Left lung (tissue), 10 donors: ENCODE measurements around the gene MALL. TPM values are rescaled to one million over a fixed set of nuclear protein-coding genes. Genes with fewer than 3 reads are reported as not detected.
A peak's percentile ranks its signal among the peaks of the same experiment; 100 is the strongest.

Experiments used
- ATAC-seq: fragments of 200-7000 bp; cut with Tn5 transposase; one replicate; pipeline ENCODE4 v1.9.1; 2020; ENCODE audit warnings: moderate library complexity
- DNase-seq, 4 donors: peaks; one replicate each; pipeline ENCODE4 v3.0.0-alpha.2; 2013 to 2020
- H3K27ac ChIP-seq, 2 donors: fragments of 200-600 bp; sonication (generic) in 1 of 2; one replicate each; pipeline versions ENCODE4 v1.5.0 to v1.8.0; 2020 to 2021
- H3K27me3 ChIP-seq, 2 donors: fragments of 200-600 bp; sonication (generic) in 1 of 2; one replicate each; pipeline versions ENCODE4 v1.5.0 to v1.8.0; 2020 to 2021
- H3K36me3 ChIP-seq, 2 donors: fragments of 200-600 bp; sonication (generic) in 1 of 2; one replicate each; pipeline versions ENCODE4 v1.5.0 to v1.8.0; 2020 to 2021
- H3K4me1 ChIP-seq, 2 donors: fragments of 200-600 bp; one replicate each; pipeline ENCODE4 v1.8.0; 2021
- H3K4me3 ChIP-seq, 2 donors: fragments of 200-600 bp; sonication (generic) in 1 of 2; one replicate each; pipeline versions ENCODE4 v1.5.0 to v1.8.0; 2020 to 2021; ENCODE audit warnings: mild to moderate bottlenecking in 1 of 2
- H3K9me3 ChIP-seq, 2 donors: fragments of 200-600 bp; sonication (generic) in 1 of 2; one replicate each; pipeline versions ENCODE4 v1.5.0 to v1.8.0; 2020 to 2021
- CTCF ChIP-seq, 2 donors: fragments of 200-600 bp; sonication (generic) in 1 of 2; IDR thresholded peaks; one replicate each; pipeline versions ENCODE4 v1.5.0 to v1.8.0; 2021; ENCODE audit warnings: antibody characterized with exemption in 2 of 2
- intact Hi-C, 2 donors: fragments of 100-400 bp; cut with DNase I; formaldehyde crosslinking; loops; one replicate each; pipeline versions ENCODE4 v1.11.2 to v1.14.2; 2022
- polyA plus RNA-seq, 6 donors: library from polyadenylated mRNA; unstranded; fragments of 120-200 nt; gene quantifications; one replicate each; pipeline ENCODE4 v1.2.1, GENCODE V29; 2013; ENCODE audit not compliant: insufficient read length in 6 of 6
- total RNA-seq, 2 donors: library from RNA; stranded (reverse); fragmentation: NEBNext Ultra II Directional; extraction: Animal tissue kit (Norgen Biotek cat#: 25700); gene quantifications; one replicate each; pipeline ENCODE4 v1.2.1, GENCODE V29; 2021
- donor health status: DM: no; HTN: yes; CAD: no.
- donor health status: DM: no; HTN: no; CAD: no.

MALL gene
- total and polyA plus RNA-seq, 8 donors: 29.3 to 288 (median 48.4) TPM

- TF ChIP-seq CTCF (IDR thresholded peaks at IDR 0.05): no peak
- intact Hi-C loops: no loop called here
- Histone ChIP-seq H3K36me3 (no peaks in the 10 kb centered on the region), H3K4me3 (no peak overlapping the region), H3K4me1 (no peaks in the 10 kb centered on the region), H3K9me3 (no peaks in the 10 kb centered on the region), H3K27ac (no peak overlapping the region), H3K27me3 (no peaks in the 10 kb centered on the region)
- ATAC-seq (no peak), DNase-seq (peak in 1 of 4 donors; percentile 42)
Measured at GRCh38 chr2:110140401-110140800, 24.8 kb upstream of the MALL start.

- intact Hi-C loops: no loop called here
- DNase-seq (no peak), ATAC-seq (no peak)
- no peaks in the 10 kb centered on the region for H3K4me1 ChIP-seq
- H3K4me3 ChIP-seq: no peak overlapping the region
- H3K27me3 ChIP-seq: no peaks in the 10 kb centered on the region
- no peaks in the 10 kb centered on the region for H3K36me3 ChIP-seq
- peaks cover 0 to 18% of the 10 kb centered on the region in 2 donors for H3K9me3 ChIP-seq
- H3K27ac ChIP-seq: no peak overlapping the region
- no peak for TF ChIP-seq CTCF (IDR thresholded peaks at IDR 0.05)
Measured at GRCh38 chr2:110134025-110134424, 18.4 kb upstream of the MALL start.

GRCh38 chr2:110131166-110131565, 15.5 kb upstream of the MALL start:
- no peaks in the 10 kb centered on the region for H3K36me3 ChIP-seq
- H3K27ac ChIP-seq: no peak overlapping the region
- TF ChIP-seq CTCF (IDR thresholded peaks at IDR 0.05): no peak
- peaks cover 0 to 1% of the 10 kb centered on the region in 2 donors for H3K4me1 ChIP-seq
- H3K27me3 ChIP-seq: no peaks in the 10 kb centered on the region
- intact Hi-C loops: no loop called here
- H3K4me3 ChIP-seq: no peak overlapping the region
- DNase-seq (no peak), ATAC-seq (no peak)
- peaks cover 0 to 18% of the 10 kb centered on the region in 2 donors for H3K9me3 ChIP-seq

- Histone ChIP-seq H3K9me3 (peaks cover 0 to 18% of the 10 kb centered on the region in 2 donors), H3K27ac (no peak overlapping the region), H3K36me3 (no peaks in the 10 kb centered on the region), H3K4me3 (no peak overlapping the region), H3K4me1 (peaks cover 0 to 5% of the 10 kb centered on the region in 2 donors), H3K27me3 (no peaks in the 10 kb centered on the region)
- intact Hi-C loops: no loop called here
- ATAC-seq: no peak
- TF ChIP-seq CTCF (IDR thresholded peaks at IDR 0.05): no peak
- no peak for DNase-seq
Measured at GRCh38 chr2:110130757-110131156, 15.1 kb upstream of the MALL start.

- H3K4me1 ChIP-seq: peaks cover 0 to 7% of the 10 kb centered on the region in 2 donors
- intact Hi-C loops: no loop called here
- DNase-seq: no peak
- no peak overlapping the region for H3K27ac ChIP-seq
- ATAC-seq: no peak
- no peak for TF ChIP-seq CTCF (IDR thresholded peaks at IDR 0.05)
- no peak overlapping the region for H3K4me3 ChIP-seq
- H3K27me3 ChIP-seq: no peaks in the 10 kb centered on the region
- H3K9me3 ChIP-seq: no peaks in the 10 kb centered on the region
- H3K36me3 ChIP-seq: no peaks in the 10 kb centered on the region
Measured at GRCh38 chr2:110126906-110127305, 11.3 kb upstream of the MALL start.
